Right atrium auricular region (tissue), 2 donors: Measurements from ENCODE around the gene RCE1. TPM values are rescaled to one million over a fixed set of nuclear protein-coding genes. Genes with fewer than 3 reads are reported as not detected.

ENCODE experiments used
- DNase-seq: peaks from one replicate; pipeline ENCODE4 v3.0.0-alpha.2; 2019; ENCODE audit warnings: low spot score
- H3K27ac ChIP-seq, 2 donors: fragments of 200-600 bp; sonication (generic); 1 replicate in 1 of 2; 2 replicates in 1 of 2; pipeline ENCODE4 v1.5.1; 2016 to 2019
- H3K27me3 ChIP-seq, 2 donors: fragments of 200-600 bp; sonication (generic); one replicate each; pipeline versions ENCODE4 v1.5.1 to v1.6.0; 2017 to 2019
- H3K36me3 ChIP-seq: fragments of 200-600 bp; sonication (generic); one replicate; pipeline ENCODE4 v1.5.1; 2016
- H3K4me1 ChIP-seq, 2 donors: fragments of 200-600 bp; sonication (generic); one replicate each; pipeline versions ENCODE4 v1.5.1 to v1.6.0; 2017 to 2019
- H3K4me3 ChIP-seq, 2 donors: fragments of 200-600 bp; sonication (generic); 1 replicate in 1 of 2; 2 replicates in 1 of 2; pipeline ENCODE4 v1.5.1; 2017 to 2019; ENCODE audit warnings: mild to moderate bottlenecking in 1 of 2, moderate library complexity in 1 of 2
- H3K9me3 ChIP-seq, 2 donors: fragments of 200-600 bp; sonication (generic); one replicate each; pipeline ENCODE4 v1.5.1; 2019
- CTCF ChIP-seq, 2 donors: fragments of 200-600 bp; sonication (generic); IDR thresholded peaks; one replicate each; pipeline ENCODE4 v1.5.1; 2019; ENCODE audit warnings: antibody characterized with exemption in 2 of 2
- total RNA-seq, 2 donors: library from RNA; depleted of rRNA; stranded (reverse); fragments of >200 nt; gene quantifications; one replicate each; pipeline ENCODE4 v1.1.0, GENCODE V29; 2016

RCE1 gene
- total RNA-seq, 2 donors from 2014 or later, result 6.4 to 8.1 TPM

GRCh38 chr11:66864924-66865697, 21.9 kb downstream of the RCE1 start:
- DNase-seq, result no peak
- no peaks in the 10 kb centered on the region for H3K27me3 ChIP-seq

GRCh38 chr11:66866007-66866406, 22.8 kb downstream of the RCE1 start:
- no peak for TF ChIP-seq CTCF (IDR thresholded peaks at IDR 0.05)
- Histone ChIP-seq H3K27me3 (no peaks in the 10 kb centered on the region), H3K9me3 (no peaks in the 10 kb centered on the region), H3K4me3 (no peak overlapping the region), H3K4me1 (no peaks in the 10 kb centered on the region), H3K27ac (no peak overlapping the region), H3K36me3 (no peaks in the 10 kb centered on the region)
- no peak for DNase-seq

More at GRCh38 chr11:66864924-66865697, 21.9 kb downstream of the RCE1 start:
- no peaks in the 10 kb centered on the region for H3K4me1 ChIP-seq
- H3K9me3 ChIP-seq, result no peaks in the 10 kb centered on the region
- H3K36me3 ChIP-seq, result no peaks in the 10 kb centered on the region
- TF ChIP-seq CTCF (IDR thresholded peaks at IDR 0.05), result no peak
- H3K27ac ChIP-seq, result no peak overlapping the region
- no peak overlapping the region for H3K4me3 ChIP-seq

- no peaks in the 10 kb centered on the region for H3K36me3 ChIP-seq
- no peaks in the 10 kb centered on the region for H3K27me3 ChIP-seq
- TF ChIP-seq CTCF (IDR thresholded peaks at IDR 0.05), result no peak
- DNase-seq, result no peak
- H3K4me1 ChIP-seq, result no peaks in the 10 kb centered on the region
- no peak overlapping the region for H3K4me3 ChIP-seq
- no peaks in the 10 kb centered on the region for H3K9me3 ChIP-seq
- H3K27ac ChIP-seq, result no peak overlapping the region
These were observed 23.3 kb downstream of the RCE1 start for GRCh38 chr11:66866511-66866986.

GRCh38 chr11:66867425-66868040, 24.3 kb downstream of the RCE1 start:
- Histone ChIP-seq H3K4me3 (no peak overlapping the region), H3K9me3 (no peaks in the 10 kb centered on the region), H3K27ac (no peak overlapping the region), H3K36me3 (no peaks in the 10 kb centered on the region), H3K27me3 (no peaks in the 10 kb centered on the region), H3K4me1 (no peaks in the 10 kb centered on the region)
- TF ChIP-seq CTCF (IDR thresholded peaks at IDR 0.05), result no peak
- no peak for DNase-seq

GRCh38 chr11:66868082-66868725, 25.0 kb downstream of the RCE1 start:
- no peak overlapping the region for H3K27ac ChIP-seq
- TF ChIP-seq CTCF (IDR thresholded peaks at IDR 0.05), result no peak
- no peaks in the 10 kb centered on the region for H3K4me1 ChIP-seq
- H3K27me3 ChIP-seq, result no peaks in the 10 kb centered on the region
- H3K9me3 ChIP-seq, result no peaks in the 10 kb centered on the region
- H3K4me3 ChIP-seq, result no peak overlapping the region
- no peaks in the 10 kb centered on the region for H3K36me3 ChIP-seq
- DNase-seq, result no peak
